CD4-positive, alpha-beta T cell treated with Interleukin-10 for 1 hour (primary cell): ENCODE measurements around the gene DDI2.

Experiments
- DNase-seq: peaks from one replicate; pipeline ENCODE4 v3.0.0-alpha.2; 2020

DDI2 gene

GRCh38 chr1:15605398-15606383 lies 11.6 kb upstream of the DDI2 start:
- no peak for DNase-seq

DNA sequence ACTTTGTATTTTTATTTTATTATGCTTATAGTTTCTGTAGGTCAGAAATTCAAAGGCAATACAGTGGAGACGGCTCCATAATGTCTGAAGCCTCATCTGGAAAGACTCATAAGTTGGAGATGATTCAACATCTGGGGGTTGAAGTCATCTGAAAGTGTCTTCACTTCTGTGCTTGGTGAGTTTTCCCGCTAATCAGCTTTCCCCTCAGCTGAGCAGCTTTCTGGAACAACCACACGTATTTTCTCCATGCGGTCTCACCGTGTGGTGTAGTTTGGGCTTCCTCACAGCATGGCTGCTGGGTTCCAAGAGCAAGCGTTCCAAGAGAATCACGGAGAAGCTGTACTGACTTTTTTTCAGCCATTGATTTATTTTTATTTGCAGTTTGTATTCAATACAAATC lies 7.6 kb upstream of the DDI2 start:
- DNase-seq: no peak

GRCh38 chr1:15610167-15610566 lies 7.1 kb upstream of the DDI2 start:
- DNase-seq: no peak

DNA sequence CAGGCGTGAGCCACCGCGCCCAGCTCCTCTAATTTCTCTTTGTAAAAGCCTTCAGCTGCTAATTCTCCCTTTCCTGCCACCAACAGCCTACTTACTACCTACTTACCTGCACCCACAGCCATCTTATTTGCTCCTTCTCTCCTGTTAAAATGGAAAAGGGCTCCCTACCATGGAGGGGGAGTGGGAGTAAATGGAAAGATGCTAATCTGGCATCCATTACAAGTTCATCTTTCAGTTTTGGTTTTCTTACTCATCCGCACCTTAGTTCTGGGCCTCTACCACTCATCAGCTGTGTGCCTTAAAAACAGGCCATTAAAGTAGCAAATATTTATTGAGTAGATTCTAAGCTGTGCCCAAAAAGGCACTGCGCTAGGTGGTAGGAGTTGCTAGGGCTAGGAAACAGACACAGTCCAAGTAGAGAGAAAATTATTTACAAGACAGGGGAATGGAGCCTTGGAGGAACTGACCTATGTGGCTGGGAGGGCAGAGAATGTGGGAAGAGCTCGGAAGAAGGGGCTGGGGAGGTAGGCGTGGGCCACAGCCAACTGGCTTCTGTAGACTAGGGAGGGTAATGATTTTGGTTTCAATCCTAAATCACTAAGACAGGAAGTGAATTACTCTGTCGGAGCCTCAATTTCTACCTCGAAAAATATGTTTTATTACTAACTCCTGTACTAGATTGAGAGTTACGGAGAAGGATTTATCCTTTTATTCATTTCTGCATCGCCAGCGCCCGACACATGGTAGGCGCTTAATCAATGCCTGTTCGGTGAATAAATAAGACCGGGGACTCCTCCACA lies 685 bp upstream of the DDI2 start:
- DNase-seq: no peak

DNA sequence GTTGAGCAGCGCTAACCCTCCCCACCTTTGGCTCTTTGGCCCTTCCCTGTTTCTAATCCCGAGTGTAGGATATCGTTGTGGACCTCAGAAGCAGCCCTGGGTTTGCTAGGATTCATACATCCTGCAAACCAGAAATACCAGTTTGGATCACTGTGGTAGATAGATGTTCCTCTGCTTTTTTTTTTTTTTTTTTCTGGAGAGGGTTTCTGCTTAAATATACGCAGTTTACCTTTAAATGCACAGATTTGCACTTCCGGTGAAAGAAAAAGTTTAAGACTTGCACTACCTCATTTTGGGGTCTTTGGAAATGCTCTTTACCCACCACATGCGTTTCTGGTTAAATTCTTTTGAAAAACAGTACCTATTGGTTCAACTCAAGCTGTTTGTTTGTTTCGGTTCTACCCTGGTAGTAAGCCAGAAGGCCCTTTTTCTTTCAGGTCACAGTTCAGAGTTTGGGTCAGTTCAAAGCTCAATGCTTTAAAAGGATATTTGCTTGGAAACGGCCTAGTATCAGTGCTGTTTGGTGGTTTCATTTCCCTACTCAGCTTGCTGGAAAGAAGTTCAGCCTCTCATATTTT lies 908 bp downstream of the DDI2 start:
- peak; percentile 31 for DNase-seq

DNA sequence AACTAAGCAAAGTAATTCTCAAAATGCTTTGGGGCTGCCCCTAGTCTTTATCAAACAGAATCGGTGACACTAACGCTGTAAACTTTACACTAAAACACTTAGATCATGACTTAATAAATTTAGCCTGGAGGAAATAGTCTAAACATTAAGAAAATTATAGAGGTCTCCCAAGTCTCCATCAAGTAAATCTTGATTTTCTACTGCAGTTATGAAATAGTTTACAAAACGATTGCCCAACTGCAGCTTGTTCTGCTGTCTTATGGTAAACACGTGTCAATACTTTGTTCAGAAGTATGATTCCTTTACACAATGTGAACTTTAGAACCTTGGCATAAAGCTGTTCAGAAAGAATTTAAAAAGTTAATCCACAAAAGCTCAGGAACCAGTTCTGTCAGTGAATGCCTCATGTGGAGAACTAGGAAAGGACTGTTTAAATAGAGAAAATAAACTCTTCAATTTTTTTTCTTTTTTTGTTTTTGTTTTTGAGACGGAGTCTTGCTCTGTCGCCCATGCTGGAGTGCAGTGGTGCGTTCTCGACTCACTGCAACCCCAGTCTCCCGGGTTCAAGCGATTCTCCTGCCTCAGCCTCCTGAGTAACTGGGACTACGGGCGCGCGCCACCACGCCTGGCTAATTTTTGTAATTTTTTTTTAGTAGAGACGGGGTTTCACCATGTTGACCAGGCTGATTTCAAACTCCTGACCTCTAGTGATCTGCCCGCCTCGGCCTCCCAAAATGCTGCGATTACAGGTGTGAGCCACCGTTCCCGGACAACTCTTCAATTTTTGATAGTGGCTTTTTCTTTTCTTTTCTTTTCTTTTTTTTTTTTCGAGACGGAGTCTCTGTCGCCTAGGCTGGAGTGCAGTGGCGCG lies 1.6 kb downstream of the DDI2 start:
- no peak for DNase-seq

DNA sequence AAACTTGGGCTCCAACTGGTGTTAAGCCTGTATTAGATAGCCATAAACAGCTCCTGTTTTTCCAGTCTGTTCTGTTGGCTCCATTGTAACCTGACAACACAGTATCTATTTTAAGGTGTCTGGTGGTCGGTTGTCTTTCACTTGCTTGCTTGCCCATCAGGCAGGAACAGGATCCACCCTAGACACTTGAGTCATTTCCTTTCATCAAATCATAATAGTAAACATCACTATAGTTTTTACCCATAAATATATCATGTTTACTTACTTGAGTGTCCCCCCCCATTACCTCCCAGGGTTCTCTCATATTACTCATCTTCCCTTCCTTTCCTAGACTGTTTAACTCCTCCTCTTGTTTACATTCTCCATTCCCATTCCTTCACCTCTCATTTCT lies 2.9 kb downstream of the DDI2 start:
- DNase-seq: peak; percentile 46

- DNase-seq: no peak
Observed at GRCh38 chr1:15620902-15621682, 3.8 kb downstream of the DDI2 start.

GRCh38 chr1:15621975-15622374 lies 4.7 kb downstream of the DDI2 start:
- no peak for DNase-seq

- DNase-seq: no peak
Observed at GRCh38 chr1:15622712-15623373, 5.6 kb downstream of the DDI2 start.

GRCh38 chr1:15623435-15623834 lies 6.2 kb downstream of the DDI2 start:
- no peak for DNase-seq

- no peak for DNase-seq
Observed at GRCh38 chr1:15624133-15624714, 7.0 kb downstream of the DDI2 start.

GRCh38 chr1:15625056-15625917 lies 8.0 kb downstream of the DDI2 start:
- no peak for DNase-seq

DNA sequence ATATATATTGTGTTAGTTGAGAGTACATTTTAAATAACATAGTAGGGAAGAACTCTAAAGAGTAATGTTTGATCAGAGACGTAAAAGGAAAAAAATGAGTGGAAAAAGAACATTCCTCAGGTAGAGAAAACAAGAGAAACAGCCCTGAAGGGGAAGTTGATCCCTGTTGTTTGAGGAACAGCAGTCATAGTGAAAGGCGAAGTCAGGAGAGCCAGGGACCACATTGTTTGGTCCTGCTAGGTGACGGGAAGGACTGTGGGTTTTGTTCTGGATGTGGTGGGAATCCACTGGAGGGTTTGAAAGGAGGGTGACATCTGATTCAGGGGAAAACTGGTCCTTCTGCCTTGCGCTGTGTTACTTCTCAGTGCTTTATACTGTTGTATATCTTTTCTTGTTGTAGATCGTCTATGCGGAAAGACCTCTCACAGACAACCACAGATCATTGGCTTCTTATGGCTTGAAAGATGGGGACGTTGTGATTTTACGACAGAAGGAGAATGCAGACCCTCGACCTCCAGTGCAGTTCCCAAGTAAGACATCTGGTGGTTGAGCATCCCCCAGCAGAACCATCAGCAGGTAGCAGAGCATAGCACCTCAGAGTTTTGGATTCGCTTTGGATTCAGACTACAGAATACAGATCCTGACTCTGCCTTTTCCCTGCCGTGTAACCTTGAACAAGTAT lies 9.2 kb downstream of the DDI2 start:
- DNase-seq: no peak

GRCh38 chr1:15627343-15627988 lies 10.2 kb downstream of the DDI2 start:
- DNase-seq: no peak

- DNase-seq: no peak
Observed at GRCh38 chr1:15628003-15628402, 10.7 kb downstream of the DDI2 start.

DNA sequence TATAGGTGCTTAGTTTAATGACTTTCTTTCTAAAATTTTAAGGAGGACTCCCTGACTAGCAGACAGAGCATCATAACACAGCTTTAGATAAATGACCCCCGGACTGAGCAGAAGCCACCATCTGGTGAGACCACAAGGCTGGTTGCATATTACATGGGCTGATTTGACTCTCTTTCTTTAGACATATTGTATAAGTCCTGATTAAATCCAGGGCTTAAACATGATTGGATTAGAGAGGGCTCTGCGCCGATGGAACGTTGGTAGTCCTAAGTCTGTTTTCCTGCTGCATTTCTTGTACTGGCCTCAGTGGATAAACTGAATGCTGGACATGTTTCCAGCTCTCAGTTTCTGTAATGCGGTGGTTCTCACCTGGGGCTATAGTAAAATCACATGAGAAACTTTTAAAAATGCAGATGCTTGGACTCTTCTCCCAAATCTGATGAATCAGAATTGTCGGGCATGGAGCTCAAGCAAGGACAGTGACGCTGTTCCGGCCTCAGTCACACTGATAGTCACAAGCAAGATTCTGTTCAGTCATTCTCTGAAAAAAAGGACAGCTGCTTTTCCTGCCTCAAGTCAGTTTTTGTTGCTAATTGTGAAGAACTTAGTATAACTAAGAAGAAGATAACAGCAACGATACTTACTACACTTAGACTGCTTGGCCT lies 16.6 kb downstream of the DDI2 start:
- DNase-seq: no peak

DNA sequence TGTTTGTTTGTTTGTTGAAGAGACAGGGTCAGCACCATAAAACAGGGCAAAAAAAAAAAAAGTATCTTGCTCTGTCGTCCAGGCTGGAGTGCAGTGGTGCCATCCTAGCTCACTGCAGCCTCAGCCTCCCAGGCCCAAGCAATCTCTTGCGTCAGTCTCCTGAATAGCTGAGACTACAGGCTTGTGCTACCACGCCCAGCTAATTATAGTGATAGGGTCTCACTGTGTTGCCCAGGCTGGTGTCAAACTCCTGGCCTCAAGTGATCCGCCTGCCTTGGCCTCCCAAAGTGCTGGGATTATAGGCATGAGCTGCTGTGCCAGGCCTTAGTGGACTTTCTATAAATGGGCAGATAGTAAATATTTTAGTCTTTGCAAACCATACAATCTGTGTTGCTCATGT lies 19.2 kb downstream of the DDI2 start:
- DNase-seq: no peak
